ENCODE measurements around the gene MRPL2.

The MRPL2 gene

DNA sequence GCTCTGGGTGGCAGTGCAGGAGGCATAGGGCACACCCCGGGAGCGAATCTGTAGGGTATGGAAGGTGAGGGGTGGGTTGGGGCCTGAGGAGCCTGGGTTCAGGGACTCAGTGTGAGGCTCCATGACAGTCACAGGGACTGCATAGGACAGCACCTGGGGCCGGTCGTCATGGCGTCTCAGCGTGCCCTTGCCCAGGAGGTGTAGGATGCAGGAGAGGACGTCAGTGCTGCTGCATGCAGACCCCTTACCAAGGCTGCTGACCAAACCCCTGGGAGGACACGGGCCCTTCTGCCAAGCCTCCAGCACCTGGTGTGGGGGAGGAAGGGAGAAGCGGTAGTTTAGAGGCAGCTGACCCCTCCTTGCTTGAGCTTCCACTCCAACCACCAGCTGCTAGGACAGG lies 21.5 kb downstream of the MRPL2 start:
- TF ChIP-seq TAF1 (IDR thresholded peaks at IDR 0.05; ENCODE audit: borderline replicate concordance, insufficient read depth, low read length) (no peak), SIN3A (IDR thresholded peaks at IDR 0.05; ENCODE audit: borderline replicate concordance, insufficient read depth, low read length) (no peak), POLR2AphosphoS5 (IDR thresholded peaks at IDR 0.05; ENCODE audit: low read depth, low read length) (no peak), FOXP2 (optimal IDR thresholded peaks at IDR 0.05; ENCODE audit: borderline replicate concordance, extremely low read depth, extremely low read length, insufficient read depth) (no peak)
- TF ChIP-seq, protein P1, sequence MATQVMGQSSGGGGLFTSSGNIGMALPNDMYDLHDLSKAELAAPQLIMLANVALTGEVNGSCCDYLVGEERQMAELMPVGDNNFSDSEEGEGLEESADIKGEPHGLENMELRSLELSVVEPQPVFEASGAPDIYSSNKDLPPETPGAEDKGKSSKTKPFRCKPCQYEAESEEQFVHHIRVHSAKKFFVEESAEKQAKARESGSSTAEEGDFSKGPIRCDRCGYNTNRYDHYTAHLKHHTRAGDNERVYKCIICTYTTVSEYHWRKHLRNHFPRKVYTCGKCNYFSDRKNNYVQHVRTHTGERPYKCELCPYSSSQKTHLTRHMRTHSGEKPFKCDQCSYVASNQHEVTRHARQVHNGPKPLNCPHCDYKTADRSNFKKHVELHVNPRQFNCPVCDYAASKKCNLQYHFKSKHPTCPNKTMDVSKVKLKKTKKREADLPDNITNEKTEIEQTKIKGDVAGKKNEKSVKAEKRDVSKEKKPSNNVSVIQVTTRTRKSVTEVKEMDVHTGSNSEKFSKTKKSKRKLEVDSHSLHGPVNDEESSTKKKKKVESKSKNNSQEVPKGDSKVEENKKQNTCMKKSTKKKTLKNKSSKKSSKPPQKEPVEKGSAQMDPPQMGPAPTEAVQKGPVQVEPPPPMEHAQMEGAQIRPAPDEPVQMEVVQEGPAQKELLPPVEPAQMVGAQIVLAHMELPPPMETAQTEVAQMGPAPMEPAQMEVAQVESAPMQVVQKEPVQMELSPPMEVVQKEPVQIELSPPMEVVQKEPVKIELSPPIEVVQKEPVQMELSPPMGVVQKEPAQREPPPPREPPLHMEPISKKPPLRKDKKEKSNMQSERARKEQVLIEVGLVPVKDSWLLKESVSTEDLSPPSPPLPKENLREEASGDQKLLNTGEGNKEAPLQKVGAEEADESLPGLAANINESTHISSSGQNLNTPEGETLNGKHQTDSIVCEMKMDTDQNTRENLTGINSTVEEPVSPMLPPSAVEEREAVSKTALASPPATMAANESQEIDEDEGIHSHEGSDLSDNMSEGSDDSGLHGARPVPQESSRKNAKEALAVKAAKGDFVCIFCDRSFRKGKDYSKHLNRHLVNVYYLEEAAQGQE (IDR thresholded peaks at IDR 0.05; ENCODE audit: insufficient read depth in 1 of 2, low read depth in 2 of 2, low read length in 2 of 2): no peak

DNA sequence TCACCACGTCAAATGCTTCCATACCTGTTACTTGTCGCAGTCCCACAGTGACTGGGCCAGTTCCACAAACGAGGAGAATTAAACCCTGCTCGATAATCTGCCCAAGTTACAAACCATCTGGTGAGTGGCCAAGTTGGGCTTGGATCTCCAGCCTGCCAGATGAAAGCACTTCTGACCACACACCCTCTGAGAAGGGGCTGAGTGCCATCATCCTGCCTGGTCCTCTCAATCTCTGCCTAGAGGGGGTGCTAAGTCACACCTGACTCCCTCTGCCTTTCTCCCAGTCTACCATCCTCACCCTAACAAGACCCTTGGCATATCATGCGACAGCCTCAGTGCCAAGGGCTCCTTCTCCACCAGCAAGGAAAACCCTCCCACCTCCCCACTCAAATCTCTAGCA lies 22.0 kb downstream of the MRPL2 start:
- TF ChIP-seq SIN3A (IDR thresholded peaks at IDR 0.05; ENCODE audit: borderline replicate concordance, insufficient read depth, low read length): no peak
- no peak for TF ChIP-seq POLR2AphosphoS5 (IDR thresholded peaks at IDR 0.05; ENCODE audit: low read depth, low read length)
- TF ChIP-seq, protein P1 (IDR thresholded peaks at IDR 0.05; ENCODE audit: insufficient read depth in 1 of 2, low read depth in 2 of 2, low read length in 2 of 2): no peak
- no peak for TF ChIP-seq TAF1 (IDR thresholded peaks at IDR 0.05; ENCODE audit: borderline replicate concordance, insufficient read depth, low read length)
- TF ChIP-seq FOXP2 (optimal IDR thresholded peaks at IDR 0.05; ENCODE audit: borderline replicate concordance, extremely low read depth, extremely low read length, insufficient read depth): no peak

DNA sequence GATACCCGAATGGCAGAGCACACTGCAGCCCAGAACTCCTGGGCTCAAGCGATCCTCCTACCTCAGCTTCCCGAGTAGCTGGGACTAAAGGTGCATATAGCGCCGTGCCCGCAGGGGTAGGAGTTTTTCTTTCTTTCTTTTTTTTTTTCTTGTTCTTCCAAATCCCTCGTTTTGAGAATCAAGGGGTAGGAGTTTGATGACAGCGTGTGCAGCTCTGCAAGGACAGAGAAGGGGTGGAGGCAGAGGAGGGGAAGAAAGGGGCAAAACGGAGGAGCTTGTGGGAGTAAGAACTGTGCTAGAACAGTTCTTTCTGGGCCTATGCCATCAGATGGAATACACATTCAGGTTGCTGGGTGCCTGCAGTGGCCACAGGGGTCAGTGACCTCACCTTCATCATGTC lies 22.5 kb downstream of the MRPL2 start:
- no peak for TF ChIP-seq POLR2AphosphoS5 (IDR thresholded peaks at IDR 0.05; ENCODE audit: low read depth, low read length)
- TF ChIP-seq SIN3A (IDR thresholded peaks at IDR 0.05; ENCODE audit: borderline replicate concordance, insufficient read depth, low read length): no peak
- TF ChIP-seq TAF1 (IDR thresholded peaks at IDR 0.05; ENCODE audit: borderline replicate concordance, insufficient read depth, low read length): no peak
- no peak for TF ChIP-seq FOXP2 (optimal IDR thresholded peaks at IDR 0.05; ENCODE audit: borderline replicate concordance, extremely low read depth, extremely low read length, insufficient read depth)
- TF ChIP-seq, protein P1 (IDR thresholded peaks at IDR 0.05; ENCODE audit: insufficient read depth in 1 of 2, low read depth in 2 of 2, low read length in 2 of 2): no peak

DNA sequence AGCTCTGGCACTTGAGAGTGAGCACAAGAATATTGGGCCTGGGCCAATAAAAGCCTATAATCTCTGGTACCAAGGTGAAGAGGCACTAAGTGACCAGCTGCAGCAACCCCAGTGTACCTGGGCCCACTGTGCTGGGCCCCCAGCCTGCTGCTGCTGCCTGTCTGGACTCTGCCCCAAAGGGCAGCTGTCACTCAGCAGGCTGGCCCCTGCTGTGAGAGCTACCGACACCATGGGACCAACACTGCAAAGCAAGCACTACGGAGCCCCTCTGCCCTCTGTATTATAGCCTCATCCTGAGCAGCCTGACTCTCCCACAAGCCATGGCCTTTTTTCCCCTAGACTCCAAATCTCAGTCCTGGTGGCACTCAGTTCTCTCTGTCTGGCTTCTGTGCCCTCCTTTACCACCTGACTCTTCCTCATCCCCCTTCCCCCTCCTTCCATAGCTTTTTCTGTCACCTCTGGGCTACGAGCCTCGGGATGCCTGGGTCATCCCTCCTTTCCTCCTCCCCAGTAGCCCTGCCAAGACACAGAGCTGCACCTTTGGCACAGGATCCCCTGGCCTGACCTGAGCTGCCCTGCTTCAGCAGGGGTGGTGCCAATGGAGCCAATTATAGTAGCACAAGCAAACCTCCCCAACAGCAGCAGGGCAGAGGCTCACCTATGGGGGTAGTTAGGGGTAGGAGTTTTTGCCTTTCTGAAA lies 23.6 kb downstream of the MRPL2 start:
- TF ChIP-seq TAF1 (IDR thresholded peaks at IDR 0.05; ENCODE audit: borderline replicate concordance, insufficient read depth, low read length): no peak
- TF ChIP-seq, protein P1 (IDR thresholded peaks at IDR 0.05; ENCODE audit: insufficient read depth in 1 of 2, low read depth in 2 of 2, low read length in 2 of 2): no peak
- TF ChIP-seq POLR2AphosphoS5 (IDR thresholded peaks at IDR 0.05; ENCODE audit: low read depth, low read length): no peak; the same call in 1 of the 2 replicates
- no peak for TF ChIP-seq SIN3A (IDR thresholded peaks at IDR 0.05; ENCODE audit: borderline replicate concordance, insufficient read depth, low read length)
- TF ChIP-seq FOXP2 (optimal IDR thresholded peaks at IDR 0.05; ENCODE audit: borderline replicate concordance, extremely low read depth, extremely low read length, insufficient read depth): no peak

All from PFSK-1 (cell line).